Lower leg skin (tissue), 3 donors: ENCODE results near the gene NEK4.
"Not testable (repeated sequence)": the region's sequence is repeated elsewhere in the genome, so short reads cannot be mapped to it uniquely, and the experiment has no call there.

Experiments
- CTCF ChIP-seq, 3 donors: fragments of 450-650 bp; IDR thresholded peaks; one replicate each; pipeline ENCODE4 v1.5.1; 2016; ENCODE audit warnings: antibody characterized with exemption in 3 of 3, mild to moderate bottlenecking in 3 of 3, moderate library complexity in 2 of 3
- POLR2A ChIP-seq, 2 donors: fragments of 450-650 bp; IDR thresholded peaks; one replicate each; pipeline ENCODE4 v1.6.1; 2016 to 2017; ENCODE audit warnings: antibody characterized with exemption in 2 of 2, mild to moderate bottlenecking in 1 of 2, moderate library complexity in 1 of 2

GRCh38 chr3:52776486-52776885 is 5.7 kb upstream of the NEK4 start:
- TF ChIP-seq POLR2A, CTCF (IDR thresholded peaks at IDR 0.05): not testable (repeated sequence)
